Activated naive CD4-positive, alpha-beta T cell treated with anti-CD3 and anti-CD28 coated beads, Interleukin-2, amount 50 U/mL, for 72 hours (primary cell): ENCODE results near the gene EXOSC10. TPM values are rescaled to one million over a fixed set of nuclear protein-coding genes. Genes with fewer than 3 reads are reported as not detected.
"Not testable (repeated sequence)": the region's sequence is repeated elsewhere in the genome, so short reads cannot be mapped to it uniquely, and the experiment has no call there.

Source experiments
- ATAC-seq, 2 donors: fragments of 150-1000 bp; cut with Tn5 transposase; 2 replicates each; pipeline ENCODE4 v1.10.0; 2021; ENCODE audit warnings: mild to moderate bottlenecking in 2 of 2, moderate library complexity in 2 of 2
- DNase-seq, 2 donors: peaks; one replicate each; pipeline ENCODE4 v3.0.0; 2021 to 2022; ENCODE audit warnings: low spot score in 2 of 2
- H3K27ac Mint-ChIP-seq, 2 donors: one replicate each; pipeline ENCODE4 v1.8.0; 2022; ENCODE audit warnings: mild to moderate bottlenecking in 2 of 2, mixed read lengths in 2 of 2
- H3K36me3 Mint-ChIP-seq, 2 donors: one replicate each; pipeline ENCODE4 v1.8.0; 2022; ENCODE audit warnings: mixed read lengths in 2 of 2
- H3K9me3 Mint-ChIP-seq, 2 donors: one replicate each; pipeline ENCODE4 v1.8.0; 2022; ENCODE audit warnings: mixed read lengths in 2 of 2
- total RNA-seq, 2 donors: library from RNA; stranded (reverse); gene quantifications; one replicate each; pipeline ENCODE4 v1.2.3, GENCODE V29; 2022

The EXOSC10 gene
- total RNA-seq, 2 donors from 2014 or later, result 81.1 to 83.3 TPM

DNA sequence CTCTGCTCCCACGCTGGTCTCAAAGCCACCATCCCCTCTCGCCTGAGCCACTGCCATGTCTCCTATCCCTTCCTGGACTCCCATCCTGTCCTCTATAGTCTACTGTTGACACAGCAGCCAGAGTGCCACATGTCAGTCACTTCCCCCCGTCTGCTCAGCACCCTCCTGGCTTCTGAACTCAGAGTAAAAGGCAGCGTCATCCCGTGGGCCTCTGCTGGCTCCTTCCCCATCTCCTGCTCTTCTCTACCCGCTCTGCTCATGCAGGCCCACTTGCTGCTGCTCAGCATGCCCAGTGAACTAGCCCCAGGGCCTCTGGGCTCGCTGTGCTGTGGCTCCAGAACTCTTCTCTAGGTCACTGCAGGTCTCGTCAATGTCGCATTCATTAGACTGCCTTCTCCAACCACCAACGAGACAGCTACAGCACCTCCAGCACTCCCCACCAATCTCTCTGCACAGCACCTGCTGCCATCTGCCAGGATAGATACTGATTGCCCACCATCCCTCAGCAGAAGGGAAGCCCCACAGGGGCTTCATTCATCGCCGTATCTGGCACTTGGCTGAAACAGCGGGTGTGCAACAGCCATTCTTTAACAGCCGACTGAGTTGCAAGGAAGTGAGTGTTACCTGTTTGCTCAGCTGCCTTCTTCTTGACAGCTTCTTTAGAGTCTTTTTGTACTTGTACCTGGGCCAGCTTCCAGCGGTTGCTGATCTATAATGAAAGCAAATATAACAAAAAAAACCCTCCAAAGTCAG is 28.0 kb downstream of the EXOSC10 start:
- H3K36me3 Mint-ChIP-seq, result peaks cover 11 to 30% of the 10 kb centered on the region in 2 donors
- no peaks in the 10 kb centered on the region for H3K9me3 Mint-ChIP-seq
- H3K27ac Mint-ChIP-seq, result peak overlapping the region; percentile 59 to 94
- DNase-seq (peak in 1 of 2 donors; percentile 48), ATAC-seq (no peak)

- H3K36me3 Mint-ChIP-seq, result peaks cover 11 to 32% of the 10 kb centered on the region in 2 donors
- DNase-seq (peak in 1 of 2 donors; percentile 40), ATAC-seq (no peak)
- no peaks in the 10 kb centered on the region for H3K9me3 Mint-ChIP-seq
- H3K27ac Mint-ChIP-seq, result peak overlapping the region in 1 of 2 donors; percentile 59
These were observed 28.8 kb downstream of the EXOSC10 start for GRCh38 chr1:11070876-11071275.

GRCh38 chr1:11068600-11069473 is 30.8 kb downstream of the EXOSC10 start:
- Mint-ChIP-seq H3K36me3 (peaks cover 17 to 39% of the 10 kb centered on the region in 2 donors), H3K27ac (peak overlapping the region in 1 of 2 donors; percentile 67), H3K9me3 (no peaks in the 10 kb centered on the region)
- ATAC-seq (no peak), DNase-seq (peak in 1 of 2 donors; percentile 25)

DNA sequence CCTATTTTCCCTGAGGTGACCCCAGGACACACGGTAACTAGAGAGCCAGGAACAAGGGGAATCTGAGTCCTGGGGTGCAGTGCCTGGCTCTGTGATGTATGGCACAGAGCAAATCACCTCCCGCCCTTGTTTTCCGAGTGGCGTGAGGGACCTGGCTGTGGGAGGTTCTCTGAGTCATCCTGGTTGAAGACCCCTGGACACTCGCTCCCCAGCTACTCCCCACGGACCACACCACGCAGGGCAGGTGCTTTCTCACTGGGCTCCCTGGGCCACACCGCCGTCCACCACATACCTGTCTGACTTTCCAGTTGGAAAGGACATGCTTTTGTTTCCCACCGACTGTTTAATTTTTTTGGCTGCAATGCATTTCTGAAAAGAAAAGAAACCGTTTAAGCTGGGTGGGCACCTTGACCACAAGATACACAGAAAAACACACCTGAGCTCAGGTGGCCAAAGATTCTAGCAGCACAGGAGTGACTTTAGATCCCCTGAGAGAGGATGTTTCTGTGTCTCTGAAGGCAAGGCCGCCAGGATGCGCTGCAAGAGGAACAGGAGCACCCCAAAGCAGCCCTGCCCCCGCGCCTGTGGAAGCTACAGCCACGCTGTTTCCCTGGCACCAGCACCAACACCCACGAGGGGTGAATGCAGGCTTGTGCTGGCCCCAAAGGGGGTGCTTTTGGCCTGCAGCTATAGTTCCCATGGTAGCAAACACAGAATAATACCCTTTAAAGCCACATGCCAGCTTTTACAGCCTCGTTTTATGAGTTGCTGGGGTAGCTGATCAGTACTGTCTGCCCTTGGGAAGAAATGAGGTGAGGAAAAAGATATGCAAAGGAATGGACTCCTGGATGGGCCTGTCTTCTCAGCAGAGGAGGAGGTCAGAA is 31.7 kb downstream of the EXOSC10 start:
- Mint-ChIP-seq H3K36me3 (peaks cover 17 to 39% of the 10 kb centered on the region in 2 donors), H3K9me3 (no peaks in the 10 kb centered on the region), H3K27ac (no peak overlapping the region)
- peak in 1 of 2 donors; percentile 40 for DNase-seq
- no peak for ATAC-seq

- ATAC-seq, result no peak
- Mint-ChIP-seq H3K27ac (no peak overlapping the region), H3K9me3 (no peaks in the 10 kb centered on the region), H3K36me3 (peaks cover 14 to 43% of the 10 kb centered on the region in 2 donors)
- no peak for DNase-seq
These were observed 33.9 kb downstream of the EXOSC10 start for GRCh38 chr1:11065796-11066195.

GRCh38 chr1:11064942-11065341 is 34.7 kb downstream of the EXOSC10 start:
- H3K36me3 Mint-ChIP-seq, result peaks cover 21 to 44% of the 10 kb centered on the region in 2 donors
- no peak overlapping the region for H3K27ac Mint-ChIP-seq
- no peaks in the 10 kb centered on the region for H3K9me3 Mint-ChIP-seq
- DNase-seq (no peak), ATAC-seq (no peak)

DNA sequence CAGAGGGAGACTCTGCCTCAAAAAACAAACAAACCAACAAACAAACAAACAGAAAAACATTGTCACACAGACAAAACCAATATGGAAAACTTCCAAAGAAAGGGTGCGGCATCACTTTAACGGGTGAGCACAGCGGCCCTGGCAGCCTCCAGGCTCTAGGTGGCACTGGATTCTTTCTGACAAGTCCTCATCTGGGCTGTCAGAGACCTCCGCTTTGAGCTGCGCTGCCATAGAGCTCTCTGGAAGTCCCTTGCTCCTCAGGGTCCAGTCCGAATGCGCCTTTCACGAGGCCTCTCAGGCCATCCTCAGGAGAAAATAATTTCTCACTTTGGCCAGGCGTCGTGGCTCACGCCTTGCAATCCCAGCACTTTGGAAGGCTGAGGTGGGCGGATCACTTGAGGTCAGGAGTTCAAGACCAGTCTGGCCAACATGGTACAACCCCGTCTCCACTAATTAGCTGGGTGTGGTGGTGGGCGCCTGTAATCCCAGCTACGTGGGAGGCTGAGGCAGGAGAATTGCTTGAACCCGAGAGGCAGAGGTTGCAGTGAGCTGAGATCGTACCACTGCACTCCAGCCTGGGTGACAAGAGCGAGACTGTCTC is 35.6 kb downstream of the EXOSC10 start:
- H3K9me3 Mint-ChIP-seq, DNase-seq, ATAC-seq: not testable (repeated sequence)
- peak overlapping the region in 1 of 2 donors; percentile 33 for H3K27ac Mint-ChIP-seq
- H3K36me3 Mint-ChIP-seq, result peaks cover 20 to 42% of the 10 kb centered on the region in 2 donors

DNA sequence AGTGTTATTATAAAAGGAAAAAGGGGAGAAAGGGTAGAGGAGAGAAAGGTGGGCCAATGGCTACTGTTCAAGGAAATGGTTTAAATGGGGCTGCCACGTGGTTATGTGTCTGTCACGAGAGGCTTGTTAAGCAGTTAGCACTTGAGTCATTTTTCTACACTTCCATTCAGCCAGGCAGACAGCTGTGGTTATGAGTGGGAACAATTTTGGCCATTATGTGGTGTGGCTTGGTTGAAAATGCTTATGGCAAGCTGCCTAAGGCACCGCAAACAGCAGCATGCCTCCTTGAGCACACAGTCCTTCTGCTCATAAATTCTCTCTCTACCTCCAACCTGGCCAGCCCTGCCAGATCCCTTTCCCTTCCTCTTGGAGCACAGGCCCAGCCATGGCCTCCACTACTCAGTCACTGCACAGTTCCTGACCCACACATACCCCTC is 36.7 kb downstream of the EXOSC10 start:
- ATAC-seq (peak; percentile 9 to 16), DNase-seq (peak in 1 of 2 donors; percentile 53)
- H3K36me3 Mint-ChIP-seq, result peaks cover 25 to 48% of the 10 kb centered on the region in 2 donors
- H3K27ac Mint-ChIP-seq, result peak overlapping the region; percentile 33 to 37
- no peaks in the 10 kb centered on the region for H3K9me3 Mint-ChIP-seq

DNA sequence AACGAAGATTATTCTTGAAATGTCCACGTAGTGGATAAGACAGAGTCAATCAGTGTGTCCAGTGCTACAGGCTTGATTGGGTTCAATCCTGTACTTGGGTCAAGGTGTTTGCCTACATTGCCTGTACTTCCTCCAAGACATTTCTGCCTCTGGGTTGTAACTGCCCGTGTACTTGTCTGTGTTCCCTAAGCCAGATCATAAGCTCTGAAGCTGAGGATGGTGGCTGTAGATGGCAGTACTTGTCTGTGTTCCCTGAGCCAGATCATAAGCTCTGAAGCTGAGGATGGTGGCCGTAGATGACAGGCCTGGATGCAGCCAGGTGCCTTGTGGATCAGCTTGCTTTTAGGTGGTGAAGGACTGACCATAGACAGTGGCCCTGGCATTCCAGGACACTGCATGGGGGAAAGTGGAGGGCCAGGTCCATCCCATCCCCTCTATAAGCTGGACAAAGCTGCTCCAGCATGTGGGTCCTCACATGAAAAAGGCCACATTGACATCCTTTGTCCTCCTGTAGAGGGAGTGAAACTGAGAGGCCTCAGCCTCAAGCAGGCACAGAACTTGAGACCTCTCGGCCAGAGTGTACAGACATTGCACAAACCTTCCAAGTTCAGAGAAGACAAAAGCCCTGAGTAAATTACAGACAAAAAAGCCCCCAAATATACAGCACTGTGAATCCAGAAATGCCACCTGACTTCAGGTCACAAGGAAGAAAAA is 37.9 kb downstream of the EXOSC10 start:
- ATAC-seq (no peak), DNase-seq (peak in 1 of 2 donors; percentile 28)
- H3K36me3 Mint-ChIP-seq, result peaks cover 25 to 47% of the 10 kb centered on the region in 2 donors
- peak overlapping the region in 1 of 2 donors; percentile 44 for H3K27ac Mint-ChIP-seq
- no peaks in the 10 kb centered on the region for H3K9me3 Mint-ChIP-seq

- Mint-ChIP-seq H3K27ac (peak within 1 kb of the TSS; percentile 95 to 99), H3K9me3 (no peaks in the 10 kb centered on the region), H3K36me3 (peaks cover 25 to 33% of the 10 kb centered on the region in 2 donors)
- DNase-seq, result peak; percentile 94 to 95
- ATAC-seq, result peak; percentile 97
These were observed 39.5 kb downstream of the EXOSC10 start, which contains the start of gene SRM for GRCh38 chr1:11059968-11060830. Gene SRM (minus strand): TSS chr1:11060018. CDS start chr1:11059943, 75 bp downstream.

DNA sequence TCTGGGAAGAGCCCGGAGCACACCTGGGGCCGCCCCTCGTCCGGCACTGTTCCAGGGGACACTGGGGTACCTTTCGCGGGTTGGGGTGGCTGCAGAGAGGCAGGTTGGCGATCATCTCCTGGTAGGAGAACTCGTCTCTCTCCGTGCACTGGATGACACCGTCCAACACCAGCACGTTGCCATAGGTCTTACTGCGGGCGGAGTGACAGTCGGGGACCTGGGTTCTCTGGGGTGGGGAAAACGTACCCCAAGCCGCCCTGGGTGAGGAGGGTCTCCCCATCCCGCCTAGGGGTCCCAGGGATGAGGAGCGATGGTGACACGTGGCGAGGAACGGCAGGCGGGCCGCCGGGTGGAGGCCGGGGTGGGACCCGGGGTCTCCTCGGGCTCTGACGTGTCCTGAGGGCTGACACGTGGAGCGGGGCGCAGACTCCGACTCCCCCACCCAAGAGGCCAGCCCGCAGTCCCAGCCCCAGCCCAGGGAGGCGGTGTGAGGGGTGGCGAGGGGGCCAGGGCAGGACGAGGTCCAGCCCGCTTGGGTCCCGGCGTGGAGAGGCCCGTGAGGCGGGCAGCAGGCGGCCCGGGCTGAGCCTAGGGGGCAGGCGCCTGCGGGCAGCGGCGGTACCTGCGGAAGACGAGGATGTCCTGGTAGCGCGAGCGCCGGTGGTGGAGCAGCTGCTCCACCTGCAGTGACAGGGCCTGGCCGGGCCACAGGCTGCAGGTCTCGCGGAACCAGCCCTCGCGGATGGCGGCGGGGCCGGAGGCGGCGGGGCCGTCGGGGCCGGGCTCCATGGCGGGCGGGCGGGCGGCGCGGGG is 40.3 kb downstream of the EXOSC10 start:
- ATAC-seq (peak in 1 of 2 donors; percentile 30), DNase-seq (peak in 1 of 2 donors; percentile 28)
- H3K27ac Mint-ChIP-seq, result peak overlapping the region; percentile 95 to 99
- H3K36me3 Mint-ChIP-seq, result peaks cover 20 to 33% of the 10 kb centered on the region in 2 donors
- H3K9me3 Mint-ChIP-seq, result no peaks in the 10 kb centered on the region

DNA sequence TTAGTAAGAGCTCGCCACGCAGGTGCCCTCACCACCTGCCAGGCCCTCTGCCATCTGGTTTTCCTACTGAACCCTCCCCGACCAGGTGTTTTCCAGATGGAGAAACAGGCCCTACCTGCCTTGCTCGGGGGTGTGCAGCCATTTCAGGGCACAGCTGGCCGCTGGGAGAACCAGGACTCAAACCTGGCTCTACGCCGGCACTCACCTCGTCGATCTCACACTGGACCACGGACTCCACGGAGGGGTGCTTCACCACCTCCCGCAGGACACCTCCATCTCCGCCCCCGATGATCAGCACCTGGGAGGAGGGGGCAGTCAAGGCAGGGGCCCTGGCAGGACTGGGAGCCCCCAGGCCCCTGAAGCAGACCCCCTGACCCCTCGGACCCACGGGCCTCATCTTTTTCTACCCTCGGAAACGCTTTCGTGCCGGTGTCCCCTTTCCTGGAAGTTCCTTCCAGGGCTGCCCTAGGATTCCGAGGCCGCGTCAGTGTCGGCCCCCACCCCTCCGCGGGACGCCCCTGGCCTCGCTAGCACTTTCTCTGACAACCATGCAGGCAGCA is 41.0 kb downstream of the EXOSC10 start:
- DNase-seq, result no peak
- no peaks in the 10 kb centered on the region for H3K9me3 Mint-ChIP-seq
- H3K27ac Mint-ChIP-seq, result peak overlapping the region; percentile 95 to 99
- peaks cover 20 to 33% of the 10 kb centered on the region in 2 donors for H3K36me3 Mint-ChIP-seq
- ATAC-seq, result no peak

GRCh38 chr1:11058026-11058425 is 41.6 kb downstream of the EXOSC10 start:
- peaks cover 20 to 33% of the 10 kb centered on the region in 2 donors for H3K36me3 Mint-ChIP-seq
- peak overlapping the region; percentile 51 to 95 for H3K27ac Mint-ChIP-seq
- DNase-seq (no peak), ATAC-seq (no peak)
- no peaks in the 10 kb centered on the region for H3K9me3 Mint-ChIP-seq
